Hematopoietic multipotent progenitor cell treated with erythropoietin and hydrocortisone succinate and interleukin-3 and kit ligand, for 15 days (in vitro differentiated cells): ENCODE results near the gene DDX52.
"Not testable (repeated sequence)": the region's sequence is repeated elsewhere in the genome, so short reads cannot be mapped to it uniquely, and the experiment has no call there.

Experiments used
- DNase-seq: peaks from one replicate; pipeline ENCODE4 v3.0.0-alpha.2; 2015; ENCODE audit warnings: low spot score

The DDX52 gene

GRCh38 chr17:37651849-37652248, 8.6 kb upstream of the DDX52 start:
- DNase-seq = no peak

- peak; percentile 34 for DNase-seq
Measured at GRCh38 chr17:37650419-37651003, 7.3 kb upstream of the DDX52 start.

GRCh38 chr17:37648555-37648954, 5.3 kb upstream of the DDX52 start:
- DNase-seq = no peak

- DNase-seq = no peak
Measured at GRCh38 chr17:37647856-37648255, 4.6 kb upstream of the DDX52 start.

- DNase-seq = no peak
Measured at GRCh38 chr17:37643869-37644268, 623 bp upstream of the DDX52 start.

GRCh38 chr17:37642681-37643080, 565 bp downstream of the DDX52 start:
- peak; percentile 37 for DNase-seq

- peak; percentile 42 for DNase-seq
Measured at GRCh38 chr17:37640015-37640414, 3.2 kb downstream of the DDX52 start.

- no peak for DNase-seq
Measured at GRCh38 chr17:37637956-37638355, 5.3 kb downstream of the DDX52 start.

GRCh38 chr17:37616430-37616829, 26.8 kb downstream of the DDX52 start:
- not testable (repeated sequence) for DNase-seq

GRCh38 chr17:37614823-37615222, 28.4 kb downstream of the DDX52 start:
- DNase-seq = no peak

GRCh38 chr17:37614391-37614790, 28.9 kb downstream of the DDX52 start:
- no peak for DNase-seq

- no peak for DNase-seq
Measured at GRCh38 chr17:37610971-37611370, 32.3 kb downstream of the DDX52 start.

GRCh38 chr17:37610041-37610420, 33.2 kb downstream of the DDX52 start:
- not testable (repeated sequence) for DNase-seq

GRCh38 chr17:37609170-37610040, 33.8 kb downstream of the DDX52 start, which contains the start of gene SYNRG:
Gene SYNRG, minus strand, starts transcription at chr17:37609418. Its CDS starts 63 bp downstream, at chr17:37609355.
- peak; percentile 95 for DNase-seq

GRCh38 chr17:37608351-37609169, 34.7 kb downstream of the DDX52 start:
- DNase-seq = peak; percentile 30

GRCh38 chr17:37607637-37608331, 35.5 kb downstream of the DDX52 start:
- no peak for DNase-seq

GRCh38 chr17:37605813-37606505, 37.3 kb downstream of the DDX52 start:
- DNase-seq = no peak

- no peak for DNase-seq
Measured at GRCh38 chr17:37605081-37605480, 38.2 kb downstream of the DDX52 start.

GRCh38 chr17:37604556-37604955, 38.7 kb downstream of the DDX52 start:
- no peak for DNase-seq

- no peak for DNase-seq
Measured at GRCh38 chr17:37598145-37598544, 45.1 kb downstream of the DDX52 start.

GRCh38 chr17:37592291-37592690, 51.0 kb downstream of the DDX52 start:
- DNase-seq = no peak
